Small intestine (tissue), 16 donors: ENCODE data around the gene VPS9D1. TPM values are rescaled to one million over a fixed set of nuclear protein-coding genes. Genes with fewer than 3 reads are reported as not detected.

ENCODE experiments used
- DNase-seq, 2 donors: peaks; one replicate each; pipeline versions ENCODE4 v3.0.0 to v3.0.0-alpha.2; 2013
- FAIRE-seq: peaks from 2 replicates; lab custom pipeline; 2012; peaks lifted over from hg19 to GRCh38; lab: Jason Lieb, UNC
- H3K27ac ChIP-seq, 3 donors: one replicate each; pipeline ENCODE4 v1.5.1; 2013; ENCODE audit warnings: low read length in 2 of 3, mild to moderate bottlenecking in 2 of 3, control low read depth in 1 of 3, inconsistent platforms in 1 of 3, low read depth in 1 of 3, moderate library complexity in 1 of 3
- H3K27me3 ChIP-seq, 3 donors: one replicate each; pipeline ENCODE4 v1.6.1; 2013; ENCODE audit warnings: low read length in 3 of 3, inconsistent platforms in 1 of 3; ENCODE audit not compliant: control insufficient read depth in 3 of 3, insufficient read depth in 3 of 3
- H3K36me3 ChIP-seq, 3 donors: one replicate each; pipeline ENCODE4 v1.6.1; 2013; ENCODE audit warnings: low read length in 3 of 3, inconsistent platforms in 1 of 3, low read depth in 1 of 3, mild to moderate bottlenecking in 1 of 3, moderate library complexity in 1 of 3; ENCODE audit not compliant: control insufficient read depth in 3 of 3, insufficient read depth in 2 of 3
- H3K4me1 ChIP-seq, 3 donors: one replicate each; pipeline ENCODE4 v1.6.1; 2013; ENCODE audit warnings: low read length in 2 of 3, inconsistent platforms in 1 of 3, low read depth in 1 of 3, mild to moderate bottlenecking in 1 of 3, moderate library complexity in 1 of 3; ENCODE audit not compliant: control insufficient read depth in 3 of 3, insufficient read depth in 2 of 3
- H3K4me3 ChIP-seq, 3 donors: one replicate each; pipeline ENCODE4 v1.5.1; 2013; ENCODE audit warnings: low read length in 3 of 3, control low read depth in 1 of 3, inconsistent platforms in 1 of 3, low read depth in 1 of 3, mild to moderate bottlenecking in 1 of 3, moderate library complexity in 1 of 3
- H3K9me3 ChIP-seq, 2 donors: one replicate each; pipeline ENCODE4 v1.6.1; 2013; ENCODE audit warnings: low read depth in 1 of 2, low read length in 1 of 2; ENCODE audit not compliant: control insufficient read depth in 2 of 2, insufficient read depth in 1 of 2
- WGBS, 3 donors: extraction: QIAGEN DNeasy Blood & Tissue Kit; methylation state at CpG; one replicate each; pipeline ENCODE4 v1.1.7; 2013; 5-methylcytosine and 5-hydroxymethylcytosine counted together
- long read RNA-seq, 10 donors: transcript quantifications; one replicate each; lab custom pipeline, GENCODE V29; 2026
- polyA plus RNA-seq, 4 donors: library from polyadenylated mRNA; stranded (reverse) in 3 of 4; unstranded in 1 of 4; fragments of 200-250 nt in 3 of 4; fragments of 120-200 nt in 1 of 4; gene quantifications; one replicate each; pipeline versions ENCODE4 v1.2.1 to v1.2.3, GENCODE V29; 2013
- donor health status: healthy with polysubstance abuse.
- donor health status: control.
- donor health status: control.
- donor health status: Bipolar disorder and iron deficiency.
- donor health status: healthy.

The VPS9D1 gene, protein sequence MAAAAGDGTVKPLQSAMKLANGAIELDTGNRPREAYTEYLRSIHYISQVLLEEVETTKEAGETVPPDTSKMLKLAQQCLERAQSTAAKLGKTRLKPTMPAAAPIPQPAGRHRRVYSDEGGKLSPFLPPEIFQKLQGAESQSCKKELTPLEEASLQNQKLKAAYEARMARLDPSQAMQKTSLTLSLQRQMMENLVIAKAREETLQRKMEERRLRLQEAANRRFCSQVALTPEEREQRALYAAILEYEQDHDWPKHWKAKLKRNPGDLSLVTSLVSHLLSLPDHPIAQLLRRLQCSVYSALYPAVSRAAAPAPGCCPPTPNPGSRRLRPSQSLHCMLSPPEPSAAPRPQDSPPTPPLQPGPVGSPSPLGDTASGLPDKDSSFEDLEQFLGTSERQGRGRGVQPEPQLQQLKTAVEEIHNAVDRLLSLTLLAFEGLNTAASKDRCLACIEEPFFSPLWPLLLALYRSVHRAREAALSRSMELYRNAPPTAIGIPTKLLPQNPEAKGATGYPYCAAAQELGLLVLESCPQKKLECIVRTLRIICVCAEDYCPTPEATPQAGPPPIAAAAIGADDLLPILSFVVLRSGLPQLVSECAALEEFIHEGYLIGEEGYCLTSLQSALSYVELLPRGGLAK
- 10 to 100 TPM; 12.3 to 48.5 (median 28.8) TPM for polyA plus RNA-seq
- long read RNA-seq, donor 1, result 0 reads
- long read RNA-seq, donor 2, result 0 reads
- long read RNA-seq, donor 3, partial matches to known transcripts, result 8 of 9 reads
- long read RNA-seq, donor 3, other reads (novel, unspliced or antisense), result 0 of 9 reads
- long read RNA-seq, donor 4, partial matches to known transcripts, result 0 of 1 reads
- long read RNA-seq, donor 4, other reads (novel, unspliced or antisense), result 0 of 1 reads
- long read RNA-seq, donor 5, partial matches to known transcripts, result 11 of 11 reads
- long read RNA-seq, donor 5, other reads (novel, unspliced or antisense), result 0 of 11 reads
- long read RNA-seq, donor 6, result 0 reads
- long read RNA-seq, donor 7, partial matches to known transcripts, result 0 of 1 reads
- long read RNA-seq, donor 7, other reads (novel, unspliced or antisense), result 0 of 1 reads
- long read RNA-seq, donor 8, result 0 reads
- long read RNA-seq, donor 9, result 0 reads
- long read RNA-seq, donor 10, partial matches to known transcripts, result 0 of 2 reads
- long read RNA-seq, donor 10, other reads (novel, unspliced or antisense), result 0 of 2 reads

DNA sequence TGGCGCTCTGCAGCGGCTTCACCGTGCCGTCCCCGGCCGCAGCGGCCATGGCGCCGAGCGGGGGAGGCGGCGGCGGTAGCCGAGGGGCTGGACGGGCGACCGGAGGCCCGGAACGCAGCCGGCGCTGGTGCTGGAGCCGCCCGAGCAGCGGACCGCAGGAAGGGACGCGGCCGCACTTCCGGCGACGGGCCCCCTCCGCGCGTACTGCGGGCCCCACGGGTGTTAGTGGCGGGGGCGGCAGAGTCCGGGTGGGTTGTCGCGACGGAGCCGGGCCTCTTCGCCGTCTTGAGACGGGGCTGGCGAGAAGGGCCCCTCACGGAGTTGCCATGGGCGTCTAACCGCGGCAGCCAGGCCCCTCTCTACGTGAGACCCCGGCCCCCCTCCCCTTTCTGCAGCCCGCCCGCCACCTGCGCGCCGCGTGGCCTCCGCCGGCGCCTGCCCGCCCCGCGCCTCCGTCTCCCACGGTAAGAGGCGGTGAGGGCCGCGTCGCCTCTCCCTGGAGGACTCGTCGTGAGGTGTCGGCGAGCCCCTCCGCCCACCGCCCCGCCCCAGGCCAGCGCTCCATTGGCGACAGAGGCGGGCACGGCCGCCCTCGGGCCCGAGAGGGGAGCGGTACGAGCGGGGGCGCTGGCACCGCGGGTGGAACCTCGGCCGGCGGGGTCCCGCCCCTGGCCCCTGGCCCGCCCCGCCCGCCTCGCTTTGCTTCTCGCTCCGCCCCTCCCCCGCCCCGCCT is at the start of gene VPS9D1, which contains the start of gene ZNF276:
Gene VPS9D1, minus strand, starts transcription at position 86 of the 733 bp plus-strand sequence. Its CDS starts 37 bp downstream, at position 49.
Gene ZNF276, plus strand, starts transcription at position 725 of the 733 bp plus-strand sequence. CDS start 104 bp downstream, outside the sequence.
- Histone ChIP-seq H3K27me3 (no peaks in the 10 kb centered on the region), H3K4me1 (peaks cover 8 to 44% (median 12%) of the 10 kb centered on the region in 3 donors), H3K4me3 (peak within 1 kb of the TSS; percentile 66 to 87 (median 81)), H3K27ac (peak within 1 kb of the TSS; percentile 91 to 97 (median 95)), H3K9me3 (no peaks in the 10 kb centered on the region), H3K36me3 (peaks cover 7 to 55% (median 9%) of the 10 kb centered on the region in 3 donors)
- WGBS, 3 donors, result 0 to 1% (median 0%) methylated on average over 42 to 103 of the region's 103 CpGs
- DNase-seq (peak; percentile 84 to 92), FAIRE-seq (no peak)

DNA sequence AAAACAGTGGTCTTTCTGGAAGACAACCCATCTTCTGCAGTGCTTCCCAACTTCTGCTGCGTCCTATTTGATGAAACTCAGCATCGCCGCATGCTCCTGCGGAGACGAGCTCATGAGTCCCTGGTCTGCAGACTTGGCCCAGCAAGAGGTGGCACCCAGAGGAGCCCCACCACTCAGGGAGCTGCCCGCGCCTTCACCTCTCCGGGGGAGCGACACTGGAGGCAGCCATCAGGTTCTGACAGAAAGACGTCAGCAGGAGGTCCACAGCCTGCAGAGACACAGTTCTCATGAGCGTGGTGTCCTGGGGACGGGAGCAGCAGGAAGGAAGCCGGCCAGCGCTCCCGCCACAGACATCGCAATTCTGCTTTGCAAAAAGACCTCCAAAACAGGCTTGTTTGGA is 49.7 kb upstream of the VPS9D1 start:
- DNase-seq, result no peak
- 97 to 98% (median 97%) methylated on average over 16 of the region's 16 CpGs for WGBS, 3 donors
- H3K27ac ChIP-seq, result no peak overlapping the region
- peaks cover 0 to 79% (median 3%) of the 10 kb centered on the region in 3 donors for H3K36me3 ChIP-seq
- peaks cover 0 to 3% (median 0%) of the 10 kb centered on the region in 3 donors for H3K4me1 ChIP-seq
- H3K4me3 ChIP-seq, result no peak overlapping the region
- no peaks in the 10 kb centered on the region for H3K27me3 ChIP-seq
- no peaks in the 10 kb centered on the region for H3K9me3 ChIP-seq
- no peak for FAIRE-seq

DNA sequence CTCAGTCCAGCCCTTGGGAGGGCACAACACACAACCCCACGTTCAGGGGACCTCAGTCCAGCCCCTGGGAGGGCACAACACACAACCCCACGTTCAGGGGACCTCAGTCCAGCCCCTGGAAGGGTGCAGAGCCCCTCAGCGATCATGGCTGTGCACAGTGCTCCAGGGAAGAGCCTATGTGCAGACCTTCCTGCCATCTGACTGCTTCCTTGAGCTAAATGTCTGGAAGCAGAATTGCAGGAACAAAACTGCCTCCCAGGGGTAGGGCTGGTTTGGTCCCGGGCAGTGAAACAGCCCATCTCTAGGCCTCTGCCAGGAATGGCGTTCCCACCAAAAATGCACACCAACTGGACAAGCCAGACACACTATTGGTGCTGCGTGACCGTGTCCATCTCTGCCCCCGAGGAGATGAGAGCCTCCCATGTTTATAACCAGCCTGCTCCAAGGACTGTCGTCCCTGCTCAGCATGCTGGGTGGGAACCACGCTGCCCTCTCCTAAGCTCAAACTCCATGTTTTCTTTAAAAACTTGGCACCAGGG is 44.7 kb upstream of the VPS9D1 start:
- Histone ChIP-seq H3K36me3 (peaks cover 0 to 64% (median 3%) of the 10 kb centered on the region in 3 donors), H3K27ac (peak overlapping the region; percentile 86 to 96 (median 93)), H3K4me3 (peak overlapping the region in 1 of 3 donors; percentile 52), H3K27me3 (no peaks in the 10 kb centered on the region), H3K4me1 (peaks cover 0 to 16% (median 5%) of the 10 kb centered on the region in 3 donors), H3K9me3 (no peaks in the 10 kb centered on the region)
- FAIRE-seq, result no peak
- WGBS, 3 donors, result 22 to 51% (median 44%) methylated on average over 9 to 10 of the region's 10 CpGs
- peak; percentile 30 to 60 for DNase-seq

DNA sequence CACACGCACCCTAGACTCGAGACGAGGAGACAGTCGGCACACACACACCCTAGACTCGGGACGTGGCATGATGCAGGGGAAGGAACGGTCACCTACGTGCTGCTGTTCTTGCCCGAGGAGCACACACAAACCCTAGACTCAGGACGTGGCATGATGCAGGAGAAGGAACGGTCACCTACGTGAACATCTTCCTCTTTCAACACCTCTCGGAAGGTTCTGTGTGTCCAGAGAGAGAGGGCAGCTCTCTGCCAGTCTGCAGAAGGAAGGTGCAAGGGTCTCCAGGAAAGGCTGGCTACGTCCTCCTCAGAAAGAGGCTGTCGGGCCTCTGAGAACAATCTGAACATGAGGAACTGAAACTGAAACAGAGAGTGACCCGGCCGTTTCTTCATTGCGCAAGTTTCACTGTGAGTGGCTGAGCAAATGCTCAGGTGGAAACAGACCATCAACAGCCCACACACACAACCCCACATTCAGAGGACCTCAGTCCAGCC is 44.1 kb upstream of the VPS9D1 start:
- Histone ChIP-seq H3K36me3 (peaks cover 0 to 64% (median 0%) of the 10 kb centered on the region in 3 donors), H3K4me1 (peaks cover 0 to 16% (median 5%) of the 10 kb centered on the region in 3 donors), H3K27ac (peak overlapping the region; percentile 86 to 96 (median 93)), H3K9me3 (no peaks in the 10 kb centered on the region), H3K4me3 (peak overlapping the region in 2 of 3 donors; percentile 37 to 52), H3K27me3 (no peaks in the 10 kb centered on the region)
- DNase-seq (peak; percentile 93 to 96), FAIRE-seq (no peak)
- WGBS, 3 donors, result 10 to 44% (median 19%) methylated on average over 16 to 18 of the region's 18 CpGs

DNA sequence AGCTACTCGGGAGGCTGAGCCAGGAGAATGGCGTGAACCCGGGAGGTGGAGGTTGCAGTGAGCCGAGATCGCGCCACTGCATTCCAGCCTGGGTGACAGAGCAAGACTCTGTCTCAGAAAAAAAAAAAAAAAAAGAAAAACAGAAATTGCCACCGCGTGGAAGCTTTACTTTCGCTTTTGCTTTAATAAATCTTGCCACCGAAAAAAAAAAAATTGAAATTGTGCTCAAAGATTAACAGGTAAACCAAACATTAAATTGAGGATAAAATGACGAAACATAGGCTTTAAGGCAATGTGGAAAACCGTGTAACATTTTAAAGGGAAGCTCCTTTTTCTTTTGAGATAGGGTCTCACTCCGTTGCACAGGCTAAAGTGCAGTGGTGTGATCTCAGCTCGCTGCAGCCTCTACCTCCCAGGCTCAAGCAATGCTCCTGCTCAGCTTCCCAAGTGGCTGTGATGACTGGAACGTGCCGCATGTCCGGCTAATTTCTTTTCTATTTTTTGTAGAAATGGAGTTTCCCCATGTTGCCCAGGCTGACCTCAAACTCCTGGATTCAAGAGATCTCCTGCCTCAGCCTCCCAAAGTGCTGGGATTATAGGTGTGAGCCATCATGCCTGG is 40.7 kb upstream of the VPS9D1 start:
- DNase-seq (peak in 1 of 2 donors; percentile 57), FAIRE-seq (no peak)
- Histone ChIP-seq H3K27me3 (no peaks in the 10 kb centered on the region), H3K9me3 (no peaks in the 10 kb centered on the region), H3K36me3 (peaks cover 0 to 71% (median 0%) of the 10 kb centered on the region in 3 donors), H3K4me1 (peaks cover 0 to 16% (median 5%) of the 10 kb centered on the region in 3 donors), H3K27ac (peak overlapping the region in 2 of 3 donors; percentile 69 to 80), H3K4me3 (peak overlapping the region in 1 of 3 donors; percentile 44)
- 14 to 47% (median 18%) methylated on average over 16 to 17 of the region's 17 CpGs for WGBS, 3 donors

DNA sequence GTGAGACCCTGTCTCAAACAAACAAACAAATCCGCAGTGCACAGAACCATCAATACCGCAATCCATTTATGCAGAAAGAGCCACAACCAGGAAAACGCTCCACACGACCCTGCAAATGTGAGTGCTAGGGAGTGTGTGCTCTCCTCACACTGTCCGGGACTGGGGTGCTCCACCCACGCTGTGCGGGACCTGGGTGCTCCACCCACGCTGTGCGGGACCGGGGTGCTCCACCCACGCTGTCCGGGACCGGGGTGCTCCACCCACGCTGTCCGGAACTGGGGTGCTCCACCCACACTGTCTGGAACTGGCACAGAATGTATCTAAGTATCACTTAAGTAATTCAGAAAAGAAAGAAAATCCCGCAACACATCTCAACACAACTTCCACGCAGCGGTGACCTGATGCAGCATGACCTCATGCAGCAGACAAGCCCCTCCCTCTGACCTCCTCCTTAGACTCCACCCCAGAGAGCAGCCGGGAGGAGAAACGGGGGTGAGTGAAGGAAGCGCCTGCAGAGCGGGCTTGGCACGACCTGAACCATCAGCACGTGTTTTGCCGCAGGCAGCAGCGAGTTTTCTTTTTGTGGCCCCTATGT is 39.1 kb upstream of the VPS9D1 start:
- H3K27me3 ChIP-seq, result no peaks in the 10 kb centered on the region
- no peak for FAIRE-seq
- H3K36me3 ChIP-seq, result peaks cover 0 to 69% (median 0%) of the 10 kb centered on the region in 3 donors
- H3K4me3 ChIP-seq, result no peak overlapping the region
- H3K27ac ChIP-seq, result no peak overlapping the region
- peak in 1 of 2 donors; percentile 17 for DNase-seq
- no peaks in the 10 kb centered on the region for H3K9me3 ChIP-seq
- peaks cover 0 to 9% (median 5%) of the 10 kb centered on the region in 3 donors for H3K4me1 ChIP-seq
- WGBS, 3 donors, result 78 to 87% (median 84%) methylated on average over 26 of the region's 26 CpGs
